SW 1271 (cell line): ENCODE measurements around the gene VEGFC.

Experiments
- DNase-seq, 2 experiments: peaks; one replicate each; lab custom pipeline; 2025; lab: John Stamatoyannopoulos, UW

VEGFC gene

DNA sequence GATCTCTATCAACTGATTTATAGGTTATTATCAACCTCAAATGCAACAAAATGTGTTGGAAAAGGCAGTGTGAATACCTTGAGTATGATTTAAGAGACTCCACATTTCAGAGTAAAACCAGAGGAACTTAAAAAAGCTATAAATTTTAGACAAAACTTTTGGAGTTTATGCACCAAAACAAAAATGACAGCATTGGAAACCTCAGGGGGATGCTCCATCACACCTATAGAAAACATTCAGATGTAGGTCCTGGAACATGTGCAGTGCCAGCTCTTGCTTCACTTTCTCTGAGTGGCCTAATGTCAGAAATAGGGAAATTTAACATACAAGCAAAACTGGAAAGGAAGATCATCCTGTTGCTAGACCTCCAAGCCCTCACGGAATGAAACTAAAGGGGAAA, 5.8 kb upstream of the VEGFC start:
- DNase-seq: no peak

DNA sequence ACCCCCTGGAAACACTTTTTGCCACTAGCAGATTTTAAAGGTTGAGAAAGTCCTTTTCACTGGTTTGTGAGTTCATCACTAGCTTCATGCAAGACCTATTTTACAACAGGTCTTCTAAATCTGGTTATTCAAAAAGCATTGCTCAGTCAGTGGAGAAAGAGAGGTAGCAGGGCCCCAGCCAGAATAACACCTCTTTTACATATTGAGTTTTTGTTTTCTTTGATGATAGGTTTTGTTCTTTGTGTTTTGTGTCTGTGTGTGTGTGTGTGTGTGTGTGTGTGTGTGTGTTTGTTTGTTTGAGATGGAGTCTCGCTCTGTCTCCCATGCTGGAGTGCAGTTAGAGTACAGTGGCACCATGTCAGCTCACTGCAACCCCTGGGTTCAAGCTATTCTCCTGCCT, 2.7 kb upstream of the VEGFC start:
- no peak for DNase-seq

DNA sequence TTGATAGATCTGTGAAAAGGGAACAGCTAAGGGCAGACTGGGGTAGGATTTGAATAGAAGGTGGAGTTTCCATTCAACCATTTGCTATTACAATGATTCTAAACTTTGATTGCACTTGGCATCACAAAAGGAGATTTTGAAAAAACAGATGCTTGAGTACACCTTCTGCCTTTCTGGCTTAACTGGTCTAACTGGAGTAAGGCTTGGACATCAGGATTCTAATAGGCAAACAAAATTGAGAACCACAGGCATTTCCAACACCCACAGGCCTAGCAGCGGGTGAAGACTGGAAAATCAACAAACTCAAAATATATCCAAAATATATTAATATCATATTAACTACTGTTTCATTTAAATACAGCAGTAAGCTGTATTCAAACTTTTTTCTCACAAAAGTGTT, 1.9 kb upstream of the VEGFC start:
- no peak for DNase-seq

DNA sequence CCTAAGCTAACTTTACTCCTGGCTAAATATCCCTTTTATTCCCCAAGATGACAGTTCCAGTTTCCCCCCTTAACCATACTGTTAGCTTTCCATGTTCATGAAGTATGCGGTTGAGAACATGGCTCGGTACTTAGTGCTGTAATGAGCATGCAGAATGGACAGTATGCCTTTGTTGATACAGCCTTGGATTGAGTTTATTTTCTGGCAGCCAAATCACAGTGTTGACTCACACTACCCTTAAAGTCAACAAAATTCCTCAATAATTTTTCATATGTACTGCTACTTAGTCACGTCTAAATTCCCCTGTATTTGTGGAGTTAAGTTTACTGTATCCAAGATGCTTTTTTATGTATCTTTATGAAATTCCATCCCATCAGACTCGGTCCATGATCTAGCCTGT, 1.4 kb upstream of the VEGFC start:
- peak in 1 of 2 experiments; percentile 49 for DNase-seq

GRCh38 chr4:176793060-176793605, 411 bp upstream of the VEGFC start:
- no peak for DNase-seq

DNA sequence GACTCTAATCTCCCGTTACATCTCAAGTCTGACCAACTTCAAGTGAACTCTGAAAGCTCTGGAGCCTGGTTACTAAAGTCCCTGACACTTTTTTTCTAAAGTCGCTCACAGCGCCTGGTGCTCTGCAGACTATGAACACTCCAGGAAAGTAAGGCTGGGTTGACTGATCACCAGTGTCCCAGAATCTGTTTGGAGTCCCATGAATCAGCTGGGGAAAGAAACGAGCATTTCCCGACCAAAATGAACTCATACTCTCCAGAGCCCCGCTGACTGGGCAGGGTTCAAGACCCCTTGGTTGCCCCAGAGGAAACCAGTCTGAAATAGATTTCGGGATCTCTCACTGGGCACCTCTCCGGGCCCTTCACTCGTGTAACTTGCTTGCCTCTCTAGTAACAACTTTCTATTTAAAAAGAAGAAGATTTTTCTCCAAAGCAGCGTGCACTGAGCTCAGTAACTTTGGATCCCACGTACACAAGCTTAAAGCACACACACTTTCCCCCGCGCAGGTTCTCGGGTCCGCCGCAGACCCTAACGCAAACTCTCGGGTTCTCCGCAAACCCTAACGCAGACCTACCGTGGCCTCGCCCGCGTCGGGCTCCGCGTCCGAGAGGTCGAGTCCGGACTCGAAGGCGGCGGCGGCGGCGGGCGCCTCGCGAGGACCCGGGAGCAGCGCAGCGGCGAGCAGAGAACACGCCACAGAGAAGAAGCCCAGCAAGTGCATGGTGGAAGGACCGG, 964 bp downstream of the VEGFC start:
- peak in 1 of 2 experiments; percentile 14 for DNase-seq

GRCh38 chr4:176790398-176790797, 2.3 kb downstream of the VEGFC start:
- DNase-seq: no peak

DNA sequence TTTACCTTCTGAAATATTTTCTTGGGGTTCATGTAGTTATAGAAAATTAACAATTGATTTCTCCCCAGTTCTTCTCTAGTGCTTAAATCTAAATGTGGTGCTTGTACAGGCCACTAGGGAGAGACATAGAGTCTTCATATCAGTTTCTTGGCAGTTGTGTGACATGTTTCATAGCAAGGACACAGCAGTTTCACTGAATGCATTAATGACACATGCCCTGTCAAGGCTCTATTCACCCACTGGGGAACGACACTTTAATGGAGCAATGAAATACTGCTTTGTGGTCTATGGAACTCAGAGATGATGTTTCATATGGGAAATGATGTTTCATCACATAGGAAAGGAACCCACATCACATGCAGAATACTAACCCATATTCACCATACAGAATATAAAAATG, 2.8 kb downstream of the VEGFC start:
- DNase-seq: peak in 1 of 2 experiments; percentile 59

GRCh38 chr4:176788971-176789370, 3.8 kb downstream of the VEGFC start:
- no peak for DNase-seq

GRCh38 chr4:176788248-176788647, 4.5 kb downstream of the VEGFC start:
- no peak for DNase-seq

GRCh38 chr4:176784816-176785215, 7.9 kb downstream of the VEGFC start:
- no peak for DNase-seq

- no peak for DNase-seq
Measured at GRCh38 chr4:176782794-176783193, 9.9 kb downstream of the VEGFC start.

- no peak for DNase-seq
Measured at GRCh38 chr4:176782191-176782590, 10.5 kb downstream of the VEGFC start.

DNA sequence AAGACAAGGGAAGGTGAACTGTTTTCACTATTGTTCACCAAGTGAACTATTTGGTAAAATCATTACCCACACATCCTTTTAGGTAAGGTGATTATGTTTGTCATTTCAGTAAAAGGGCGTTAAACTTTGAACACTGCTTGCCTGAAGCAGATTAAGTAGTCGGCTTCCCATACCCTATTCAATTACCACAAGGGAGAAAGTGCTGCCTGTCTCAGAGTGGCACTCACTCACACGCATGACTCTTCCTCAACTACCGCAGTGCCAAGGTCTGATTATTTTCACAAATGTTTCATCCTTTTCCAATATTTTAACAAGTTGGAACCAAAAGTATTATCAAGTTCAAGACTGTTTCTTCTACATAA, 11.0 kb downstream of the VEGFC start:
- no peak for DNase-seq

- DNase-seq: no peak
Measured at GRCh38 chr4:176780995-176781738, 11.6 kb downstream of the VEGFC start.

DNA sequence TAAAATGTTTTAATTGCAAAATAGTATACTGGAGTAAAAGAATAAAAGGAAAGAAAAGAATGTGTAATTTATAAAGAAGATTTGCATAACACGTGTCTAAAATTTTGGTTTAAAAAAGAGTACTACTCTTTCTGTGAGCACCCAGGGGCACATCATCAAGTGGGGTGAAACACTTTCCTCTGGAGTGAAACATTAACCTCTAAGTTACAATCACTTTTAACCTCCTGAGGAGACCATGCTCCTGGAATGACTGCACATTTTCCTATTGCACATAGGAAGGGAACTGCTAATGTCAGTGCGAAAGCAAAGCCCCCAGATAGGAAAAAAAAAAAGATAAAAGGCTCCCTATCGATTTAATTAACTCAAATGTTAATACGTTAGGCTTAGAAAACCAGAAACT, 13.3 kb downstream of the VEGFC start:
- no peak for DNase-seq

DNA sequence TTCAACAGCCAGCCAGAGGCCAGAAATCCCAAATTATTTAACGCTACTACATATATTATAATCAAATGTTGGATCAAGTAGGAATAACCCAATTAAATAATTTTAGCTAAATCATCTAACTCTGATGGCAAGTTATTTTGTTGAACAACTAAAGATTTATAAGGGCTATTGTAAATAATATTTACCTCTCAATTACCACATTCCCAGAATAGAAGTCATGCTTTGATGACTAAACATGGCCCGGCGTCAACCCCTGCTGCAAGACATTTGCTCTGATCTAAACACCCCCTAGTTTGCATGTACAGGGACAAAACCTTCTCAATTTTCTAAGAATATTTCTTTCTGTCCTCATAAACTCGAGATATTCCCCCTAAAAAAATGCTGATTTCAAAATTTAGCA, 14.2 kb downstream of the VEGFC start:
- DNase-seq: peak in 1 of 2 experiments; percentile 6

- no peak for DNase-seq
Measured at GRCh38 chr4:176778063-176778462, 14.7 kb downstream of the VEGFC start.

DNA sequence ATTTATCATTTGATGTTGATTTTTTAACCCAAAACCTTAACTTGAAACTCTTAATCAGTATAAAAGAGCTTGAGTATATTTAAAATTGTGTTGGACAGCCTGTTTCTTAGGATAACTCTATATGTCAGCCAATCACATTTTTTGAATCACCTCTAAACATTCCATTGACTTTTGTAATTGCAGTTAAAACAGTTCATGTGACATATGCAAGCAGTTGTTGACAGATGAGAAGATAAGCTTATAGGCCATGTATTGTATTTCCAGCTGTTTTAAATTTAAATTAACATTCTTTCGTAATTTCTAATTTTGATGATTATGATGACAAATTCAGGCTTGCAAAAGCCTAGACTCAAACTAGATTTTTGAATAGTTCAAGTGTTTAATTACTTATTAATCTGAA, 17.4 kb downstream of the VEGFC start:
- no peak for DNase-seq

DNA sequence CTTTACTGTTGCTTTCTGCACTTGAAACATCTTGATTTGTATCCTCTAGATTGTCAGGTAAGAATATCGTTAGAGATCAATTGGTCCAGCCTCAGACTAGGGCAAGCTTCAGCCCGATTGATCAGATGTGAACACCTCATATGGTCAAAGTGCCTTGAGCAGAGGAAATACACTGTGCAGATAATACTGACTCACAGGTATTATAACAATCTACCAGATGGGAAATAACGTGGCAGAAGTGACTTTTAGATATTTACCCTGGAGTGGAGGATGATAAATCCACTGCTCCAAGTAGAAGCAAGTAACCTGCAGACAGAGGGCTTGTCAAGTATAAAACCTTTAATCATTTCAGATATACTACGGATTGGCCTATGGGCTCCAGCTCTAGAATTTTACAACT, 17.9 kb downstream of the VEGFC start:
- no peak for DNase-seq

GRCh38 chr4:176769514-176769913, 23.2 kb downstream of the VEGFC start:
- DNase-seq: no peak

DNA sequence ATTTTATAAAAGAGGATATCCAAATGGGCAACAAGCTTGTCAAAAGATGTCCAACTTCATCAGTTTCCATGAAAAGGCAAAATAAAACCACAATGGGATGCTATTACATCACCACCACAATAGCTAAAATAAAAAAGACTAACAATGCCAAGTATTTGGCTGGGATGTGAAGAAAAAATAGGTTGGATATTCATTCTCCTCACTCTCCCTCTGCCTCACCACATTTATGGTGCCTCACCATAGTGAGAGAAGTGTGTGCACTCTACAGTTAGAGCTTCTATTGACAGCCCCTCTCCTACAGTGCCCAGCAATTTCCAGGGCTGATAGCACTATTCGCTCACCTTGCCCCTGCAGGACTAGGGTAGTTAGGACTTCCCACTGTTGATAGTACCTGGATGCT, 25.5 kb downstream of the VEGFC start:
- no peak for DNase-seq

- DNase-seq: no peak
Measured at GRCh38 chr4:176762661-176763308, 29.9 kb downstream of the VEGFC start.
